Hindlimb muscle (tissue), 1 donor: ENCODE results near the gene TMPRSS4. TPM values are rescaled to one million over a fixed set of nuclear protein-coding genes. Genes with fewer than 3 reads are reported as not detected.

Source experiments
- DNase-seq: peaks from one replicate; pipeline ENCODE4 v3.0.0-alpha.2; 2013
- polyA plus RNA-seq: library from polyadenylated mRNA; unstranded; fragments of 120-200 nt; gene quantifications from one replicate; pipeline ENCODE4 v1.2.1, GENCODE V29; 2013; ENCODE audit not compliant: insufficient read length

The TMPRSS4 gene
- polyA plus RNA-seq, 1 donor = 0.08 TPM

DNA sequence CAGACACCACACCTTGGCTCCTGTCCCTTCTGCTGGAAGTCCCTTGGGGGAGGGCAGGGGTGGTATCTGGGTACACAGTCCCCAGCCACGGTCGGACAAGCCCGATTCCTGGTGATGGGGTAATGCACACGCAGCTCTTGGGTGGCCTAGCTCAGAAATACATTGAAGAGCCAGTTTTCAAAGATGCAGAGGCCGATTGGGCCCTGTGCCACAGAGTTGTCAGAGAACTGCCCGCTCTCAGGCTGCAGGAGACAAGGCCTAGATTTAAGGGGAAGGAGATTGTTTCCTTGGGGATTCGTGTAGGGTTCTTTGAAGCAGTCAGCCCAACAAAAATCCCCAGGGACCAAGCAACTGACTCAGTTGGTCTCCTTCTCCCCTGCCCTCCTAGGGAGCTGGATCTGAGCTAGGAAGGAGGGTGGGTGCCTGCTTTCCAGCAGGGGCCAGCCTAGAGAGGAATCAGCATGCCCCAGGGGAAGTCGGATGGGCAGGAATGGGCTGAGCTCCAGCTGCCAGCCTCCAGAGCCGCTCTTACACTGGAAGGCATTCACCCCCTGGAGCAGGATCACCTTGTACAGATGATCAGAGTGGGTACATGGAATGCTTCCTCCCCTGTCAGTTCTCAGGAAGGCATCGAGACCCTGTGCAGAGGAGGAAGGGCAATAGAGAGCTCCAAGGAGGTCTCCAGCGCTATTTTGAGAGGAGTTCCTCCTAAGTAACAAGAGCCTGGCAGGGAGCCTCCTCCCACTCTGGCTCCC lies 79.1 kb downstream of the TMPRSS4 start:
- DNase-seq = no peak

- DNase-seq = no peak
Observed at GRCh38 chr11:118156531-118157185, 79.8 kb downstream of the TMPRSS4 start.

DNA sequence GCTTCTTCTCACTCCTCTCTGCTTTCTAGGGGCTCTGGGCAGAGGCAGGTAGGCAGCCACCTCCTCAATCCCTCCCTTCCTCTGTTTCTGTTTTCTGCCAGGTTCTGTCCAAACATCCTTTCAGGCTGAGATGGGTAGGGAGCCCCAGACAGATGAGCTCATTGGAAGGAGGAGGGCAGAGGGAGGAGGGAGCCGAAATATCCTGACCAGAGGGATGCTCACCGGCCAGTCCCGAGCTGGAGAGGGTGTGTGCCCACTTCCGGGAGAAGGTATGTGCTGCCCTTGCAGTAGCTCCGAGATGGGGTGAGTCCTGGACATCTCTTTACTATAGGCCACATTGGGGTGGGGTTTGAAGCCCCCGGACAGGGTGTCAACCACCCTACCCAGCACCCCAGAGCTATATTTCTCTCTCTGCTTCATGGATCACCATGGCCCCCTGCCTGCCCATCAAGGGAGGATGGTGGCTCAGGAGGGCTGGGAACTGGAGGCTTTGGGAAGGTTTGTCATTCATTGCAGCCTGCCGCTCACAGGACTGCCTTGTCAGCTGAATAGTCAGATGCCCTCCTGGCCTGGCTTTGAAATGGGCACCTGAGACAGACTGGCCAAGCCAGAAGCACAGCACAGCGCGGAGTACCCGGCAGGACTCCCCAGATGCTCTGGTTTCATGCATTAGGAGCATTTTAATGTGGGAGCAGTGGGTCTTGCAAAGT lies 80.5 kb downstream of the TMPRSS4 start:
- no peak for DNase-seq

DNA sequence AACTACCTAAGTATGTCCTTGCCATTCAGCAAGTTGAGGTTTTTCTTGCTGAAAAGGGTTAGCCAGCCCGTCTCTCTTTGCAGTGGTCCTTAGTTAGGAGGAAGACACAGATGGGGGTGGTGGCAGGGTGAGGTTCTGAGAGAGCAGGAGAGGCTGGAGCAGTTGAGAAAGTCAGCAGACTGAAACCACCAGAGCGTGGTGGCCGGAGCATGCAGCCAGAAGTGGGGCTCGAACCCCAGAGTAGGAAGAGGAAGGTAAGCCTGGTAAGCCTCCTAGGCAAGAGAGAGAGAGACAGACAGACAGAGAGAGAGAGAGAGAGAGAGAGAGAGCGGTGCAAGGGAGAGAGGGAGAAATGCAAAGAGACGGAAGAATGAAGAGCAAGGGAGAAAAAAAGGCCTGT lies 84.9 kb downstream of the TMPRSS4 start:
- DNase-seq = no peak

DNA sequence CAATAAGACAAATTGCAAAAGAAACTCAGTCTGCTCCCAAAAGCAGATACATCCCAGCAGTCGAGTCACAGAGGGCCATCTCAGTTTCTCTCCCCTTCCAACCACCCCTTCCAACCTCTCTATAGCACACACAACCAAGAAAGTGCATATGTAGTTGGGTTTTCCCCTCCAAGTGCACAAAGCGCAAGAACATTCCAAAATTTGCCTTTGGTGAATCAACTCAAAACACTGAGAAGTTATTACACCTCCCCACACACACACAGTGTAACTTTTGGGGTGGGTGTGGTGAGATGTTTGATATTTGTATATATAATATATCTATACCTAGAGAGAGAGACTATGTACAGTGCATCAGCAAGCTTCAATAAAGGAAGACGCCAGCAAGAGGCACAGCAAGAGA lies 86.0 kb downstream of the TMPRSS4 start:
- no peak for DNase-seq

GRCh38 chr11:118163494-118163893 lies 86.6 kb downstream of the TMPRSS4 start:
- no peak for DNase-seq

DNA sequence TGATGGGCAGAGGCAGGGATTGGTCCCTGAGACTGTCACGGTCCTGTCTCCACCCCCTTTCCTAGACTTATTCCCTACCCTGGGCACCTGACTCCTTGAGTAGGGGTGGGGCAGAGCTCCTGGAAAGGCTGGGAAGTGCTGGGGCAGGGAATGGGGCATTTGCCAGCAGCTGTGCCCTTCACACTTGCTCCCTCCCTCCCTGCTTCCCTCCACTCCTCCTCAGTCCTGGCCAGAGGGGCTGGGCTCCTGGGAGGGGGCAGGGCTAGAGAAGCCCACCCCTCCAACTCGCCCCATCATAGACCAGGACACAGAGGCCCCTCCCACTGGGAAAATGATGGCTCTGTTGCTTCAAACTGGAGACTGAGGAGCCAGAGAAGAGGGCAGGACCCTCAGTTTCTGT lies 88.0 kb downstream of the TMPRSS4 start:
- no peak for DNase-seq

DNA sequence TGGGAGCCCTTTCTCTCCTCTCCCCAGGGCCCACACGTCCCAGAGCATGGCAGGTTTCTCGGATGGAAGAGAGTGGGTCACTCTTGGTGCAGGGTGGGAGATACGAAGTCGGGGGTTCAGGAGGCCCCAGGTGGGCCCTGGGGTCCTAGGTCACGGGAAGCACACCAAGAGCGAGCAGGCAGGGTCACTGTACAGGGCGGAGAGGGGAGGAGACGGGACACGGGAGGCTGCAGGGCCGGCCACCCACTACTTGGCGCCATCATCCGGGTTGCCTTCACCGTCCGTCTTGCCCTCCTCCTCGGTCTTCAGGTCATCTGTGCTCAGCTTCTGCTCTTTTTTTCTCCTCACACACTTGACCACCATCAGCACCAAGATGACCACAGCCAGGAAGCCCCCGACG lies 89.8 kb downstream of the TMPRSS4 start:
- DNase-seq = no peak

DNA sequence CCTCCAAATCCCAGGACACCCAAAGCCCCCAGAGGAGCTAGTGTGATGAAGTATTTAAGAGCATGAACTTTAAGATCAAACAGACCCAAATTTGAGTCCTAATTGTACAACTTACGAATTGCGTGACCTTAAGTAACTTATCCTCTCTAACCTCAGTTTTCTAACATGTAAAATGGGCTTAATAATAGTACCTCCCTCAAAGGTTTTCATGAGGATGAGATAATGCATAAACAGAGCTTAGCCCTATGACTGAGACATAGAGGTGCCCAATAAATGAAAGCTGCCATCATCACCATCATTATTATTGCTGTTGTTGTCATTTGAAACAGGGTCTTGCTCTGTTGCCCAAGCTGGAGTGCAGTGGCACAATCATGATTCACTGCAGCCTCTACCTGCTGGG lies 90.4 kb downstream of the TMPRSS4 start:
- no peak for DNase-seq

DNA sequence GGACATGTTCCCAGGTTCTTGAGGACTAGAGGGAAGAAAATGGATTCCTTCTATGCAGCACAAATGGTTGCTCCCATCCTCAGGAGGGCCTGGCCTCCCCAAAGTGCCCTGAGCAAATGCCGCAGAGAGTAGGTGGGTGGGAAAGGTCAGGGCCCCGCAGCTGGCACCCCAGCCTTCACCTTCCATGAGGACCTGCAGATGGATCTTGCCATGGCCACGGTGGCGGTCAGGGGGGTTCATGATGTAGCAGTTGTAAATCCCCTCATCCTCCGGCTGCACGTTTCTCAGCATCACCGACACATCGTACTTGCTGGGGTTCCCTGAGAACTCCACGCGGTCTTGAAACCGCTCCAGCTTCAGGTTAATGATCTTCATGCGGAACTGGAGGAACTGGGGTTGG lies 91.0 kb downstream of the TMPRSS4 start:
- no peak for DNase-seq

DNA sequence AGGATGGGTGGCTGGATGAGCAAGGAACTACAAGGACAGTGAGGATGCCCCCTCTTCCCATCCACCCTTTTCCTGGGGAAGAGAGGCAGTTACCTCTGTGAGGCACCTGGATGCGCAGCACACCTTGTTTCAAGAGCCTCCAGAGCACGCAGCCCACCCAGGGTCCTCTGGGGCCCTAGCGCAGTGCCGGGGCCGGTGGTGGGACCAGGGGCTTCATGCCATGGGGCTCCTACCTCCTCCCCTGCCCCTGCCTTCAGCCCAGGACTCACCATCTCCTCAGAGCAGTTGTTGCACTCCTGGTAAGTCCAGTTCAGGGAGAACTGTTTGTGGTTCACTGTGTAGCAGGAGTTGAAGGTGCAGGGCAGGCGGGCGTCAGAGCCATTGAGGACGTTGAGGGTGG lies 91.4 kb downstream of the TMPRSS4 start:
- DNase-seq = no peak

DNA sequence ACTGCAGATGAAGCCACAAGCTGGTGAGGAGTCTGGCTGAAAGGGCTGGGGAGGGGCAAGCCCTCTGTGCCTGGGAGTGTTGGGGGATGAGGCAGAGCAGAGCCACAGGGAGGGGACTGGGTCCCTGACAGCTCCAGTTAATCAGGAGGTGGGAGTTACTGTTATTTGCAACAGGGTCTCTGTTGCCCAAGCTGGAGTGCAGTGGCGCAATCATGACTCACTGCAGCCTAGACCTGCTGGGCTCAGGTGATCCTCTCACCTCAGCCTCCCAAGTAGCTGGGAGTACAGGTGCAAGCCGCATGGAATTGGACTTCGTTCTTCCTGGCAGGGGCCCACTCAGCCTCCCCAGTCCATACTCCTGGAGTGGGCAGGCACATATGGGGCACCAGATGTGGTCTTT lies 91.9 kb downstream of the TMPRSS4 start:
- DNase-seq = no peak

DNA sequence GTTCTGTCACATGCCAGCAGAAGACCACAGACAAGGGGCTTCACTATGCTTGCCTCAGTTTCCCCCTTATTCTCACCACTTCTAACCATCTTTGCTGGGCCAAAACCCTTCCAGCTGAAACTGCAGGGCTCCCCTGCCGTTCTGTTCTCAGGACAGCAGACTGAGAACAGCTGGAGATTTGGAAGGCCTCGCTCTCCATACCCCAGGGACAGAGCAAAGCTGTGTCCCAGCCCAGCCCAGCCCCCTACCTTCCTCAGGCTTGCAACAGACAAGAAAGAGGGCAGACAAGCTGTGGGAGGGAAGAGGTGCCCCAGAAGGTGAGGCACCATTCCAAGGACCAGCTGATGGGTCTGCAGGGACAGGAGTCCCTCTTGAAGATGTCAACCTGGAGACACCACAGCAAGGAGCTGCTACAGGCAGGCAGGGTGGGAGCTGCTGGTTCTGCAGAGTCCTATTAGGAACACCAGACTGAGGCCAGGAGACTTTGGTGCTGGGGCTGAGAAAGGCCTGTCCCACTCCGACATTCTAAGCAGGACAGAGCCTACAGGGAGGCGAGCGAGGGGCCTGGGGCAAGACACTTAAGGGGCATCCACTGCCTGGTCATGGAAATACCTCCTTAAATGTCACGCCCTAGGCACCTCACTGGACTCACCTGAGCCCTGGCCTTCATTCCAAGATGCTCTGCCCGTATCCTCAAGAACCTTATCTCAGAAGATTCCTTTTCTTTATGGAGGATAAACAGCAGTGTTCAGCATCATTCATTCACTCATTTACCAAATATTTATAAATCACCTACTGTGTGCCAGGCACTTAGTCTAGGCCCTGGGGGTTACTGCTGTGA lies 92.6 kb downstream of the TMPRSS4 start:
- DNase-seq = no peak

DNA sequence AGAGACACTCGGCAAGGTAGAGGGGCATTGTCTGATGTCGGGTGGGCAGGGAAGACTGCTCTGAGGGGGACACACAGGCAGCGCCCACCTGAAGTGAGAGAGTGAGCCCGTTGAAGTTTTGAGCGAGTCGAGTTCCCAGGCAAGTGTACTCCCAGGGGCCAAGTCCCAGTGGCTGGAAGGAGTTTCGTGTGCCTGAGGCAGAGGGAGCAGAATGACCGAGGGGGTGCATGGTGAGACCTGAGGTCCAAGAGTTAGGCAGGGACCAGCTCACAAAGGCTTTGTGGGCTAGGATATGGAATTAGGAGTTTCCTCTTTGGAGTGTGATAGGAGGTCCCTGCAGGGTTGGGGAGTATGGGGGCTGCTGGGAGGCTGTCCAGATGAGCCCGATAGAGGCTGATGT lies 93.4 kb downstream of the TMPRSS4 start:
- no peak for DNase-seq

- no peak for DNase-seq
Observed at GRCh38 chr11:118170882-118171268, 94.0 kb downstream of the TMPRSS4 start.

Other genes with a start within 250 kb of the TMPRSS4 start
- gene FXYD6, start 200.4 kb upstream of the TMPRSS4 start, polyA plus RNA-seq = 227 TPM
- gene TMPRSS13, start 147.7 kb upstream of the TMPRSS4 start, polyA plus RNA-seq = 0.15 TPM
- 6.3 TPM for gene IL10RA, start 90.7 kb upstream of the TMPRSS4 start, polyA plus RNA-seq
- gene SMIM35, start 9.9 kb downstream of the TMPRSS4 start, polyA plus RNA-seq = 0.76 TPM
- gene SCN4B, start 75.7 kb downstream of the TMPRSS4 start, polyA plus RNA-seq = 3.7 TPM
- 2.9 TPM for gene SCN2B, start 99.6 kb downstream of the TMPRSS4 start, polyA plus RNA-seq
- 3.0 TPM for gene JAML, start 147.9 kb downstream of the TMPRSS4 start, polyA plus RNA-seq
- gene MPZL3, start 175.3 kb downstream of the TMPRSS4 start, polyA plus RNA-seq = 0.52 TPM
- 0.90 TPM for gene MPZL2, start 187.2 kb downstream of the TMPRSS4 start, polyA plus RNA-seq
- 0.50 TPM for gene CD3E, start 227.7 kb downstream of the TMPRSS4 start, polyA plus RNA-seq